HEK293 (cell line): ENCODE data around the gene NPDC1.

Experiments used
- CTCF ChIA-PET: fragments of 350-600 bp; formaldehyde crosslinking; extraction: SDS; loops from one replicate; lab custom pipeline; 2021; ENCODE audit warnings: antibody characterized with exemption; lab: Yijun Ruan, JAX
- POLR2A ChIA-PET: fragments of 300-600 bp; formaldehyde crosslinking; extraction: SDS; loops from one replicate; lab custom pipeline; 2020; ENCODE audit warnings: antibody characterized with exemption, inconsistent platforms; lab: Yijun Ruan, JAX
- H3K27ac ChIP-seq: fragments of 200-500 bp; sonication (Bioruptor generic); 2 replicates; pipeline ENCODE4 v1.5.1; 2014; ENCODE audit warnings: low read depth, low read length, control low read depth, inconsistent platforms; ENCODE audit errors: extremely low read depth
- H3K36me3 ChIP-seq, 2 experiments: fragments of 200-500 bp in 1 of 2; sonication (Bioruptor generic) in 1 of 2; 1 replicate in 1 of 2; 2 replicates in 1 of 2; pipeline ENCODE4 v1.5.1; 2014 to 2017; ENCODE audit warnings: inconsistent platforms in 2 of 2, low read length in 2 of 2; ENCODE audit not compliant: control insufficient read depth in 2 of 2, insufficient read depth in 1 of 2
- H3K4me1 ChIP-seq: fragments of 200-500 bp; sonication (Bioruptor generic); 2 replicates; pipeline ENCODE4 v1.5.1; 2014; ENCODE audit warnings: mild to moderate bottlenecking, low read length, inconsistent platforms; ENCODE audit not compliant: control insufficient read depth, insufficient read depth
- H3K4me3 ChIP-seq: 2 replicates; pipeline ENCODE4 v1.5.1; 2011; ENCODE audit warnings: low read depth, mild to moderate bottlenecking, control low read depth, low read length, moderate library complexity
- H3K9me3 ChIP-seq: fragments of 200-500 bp; sonication (Bioruptor generic); 2 replicates; pipeline ENCODE4 v1.5.1; 2014; ENCODE audit warnings: low read depth, low read length, inconsistent platforms; ENCODE audit not compliant: control insufficient read depth, insufficient read depth
- CTCF ChIP-seq: fragments of 450-650 bp; formaldehyde crosslinking; IDR thresholded peaks from 2 replicates; pipeline ENCODE4 v1.5.1; 2016; ENCODE audit warnings: missing biosample characterization, missing genetic modification characterization
- GLIS2 ChIP-seq: fragments of 450-650 bp; formaldehyde crosslinking; IDR thresholded peaks from 2 replicates; pipeline ENCODE4 v1.5.1; 2016; ENCODE audit warnings: missing biosample characterization, missing genetic modification characterization
- HIC1 ChIP-seq: fragments of 450-650 bp; formaldehyde crosslinking; IDR thresholded peaks from 2 replicates; pipeline ENCODE4 v1.5.1; 2016; ENCODE audit warnings: missing biosample characterization, missing genetic modification characterization
- HOXA7 ChIP-seq: sonication (generic); formaldehyde crosslinking; IDR thresholded peaks from 2 replicates; pipeline ENCODE4 v1.8.1; 2022; ENCODE audit warnings: missing genetic modification reagents, borderline replicate concordance
- IKZF3 ChIP-seq: fragments of 450-650 bp; IDR thresholded peaks from 2 replicates; pipeline ENCODE4 v1.5.0; 2018; ENCODE audit warnings: missing biosample characterization, mild to moderate bottlenecking, missing genetic modification characterization, moderate library complexity
- KLF1 ChIP-seq: fragments of 450-650 bp; formaldehyde crosslinking; IDR thresholded peaks from 2 replicates; pipeline ENCODE4 v1.5.1; 2016; ENCODE audit warnings: missing biosample characterization, missing genetic modification characterization
- KLF9 ChIP-seq: fragments of 450-650 bp; formaldehyde crosslinking; IDR thresholded peaks from 2 replicates; pipeline ENCODE4 v1.5.1; 2016; ENCODE audit warnings: missing biosample characterization, missing genetic modification characterization, low read depth
- MEIS1 ChIP-seq: sonication (generic); formaldehyde crosslinking; IDR thresholded peaks from 2 replicates; pipeline ENCODE4 v1.8.1; 2022; ENCODE audit warnings: missing genetic modification reagents, mild to moderate bottlenecking, borderline replicate concordance
- PRDM2 ChIP-seq: fragments of 450-650 bp; formaldehyde crosslinking; IDR thresholded peaks from 2 replicates; pipeline ENCODE4 v1.5.1; 2016; ENCODE audit warnings: missing biosample characterization, missing genetic modification characterization, borderline replicate concordance
- REPIN1 ChIP-seq: fragments of 450-650 bp; formaldehyde crosslinking; IDR thresholded peaks from 2 replicates; pipeline ENCODE4 v1.5.1; 2017; ENCODE audit warnings: missing biosample characterization, missing genetic modification characterization, low read depth
- SETDB1 ChIP-seq: IDR thresholded peaks from one replicate; pipeline ENCODE4 v1.6.1; 2017; ENCODE audit warnings: mild to moderate bottlenecking, low read length, moderate library complexity, mixed read lengths; ENCODE audit not compliant: insufficient read length
- ZBTB8A ChIP-seq: fragments of 450-650 bp; formaldehyde crosslinking; IDR thresholded peaks from 2 replicates; pipeline ENCODE4 v1.5.1; 2016; ENCODE audit warnings: missing biosample characterization, missing genetic modification characterization
- ZEB2 ChIP-seq: fragments of 450-650 bp; formaldehyde crosslinking; IDR thresholded peaks from 2 replicates; pipeline ENCODE4 v1.5.1; 2016; ENCODE audit warnings: missing biosample characterization, missing genetic modification characterization
- ZNF140 ChIP-seq: fragments of 450-650 bp; formaldehyde crosslinking; IDR thresholded peaks from 2 replicates; pipeline ENCODE4 v1.5.1; 2016; ENCODE audit warnings: missing biosample characterization, missing genetic modification characterization
- ZNF146 ChIP-seq: fragments of 450-650 bp; formaldehyde crosslinking; IDR thresholded peaks from 2 replicates; pipeline ENCODE4 v1.5.1; 2016; ENCODE audit warnings: missing biosample characterization, missing genetic modification characterization
- ZNF2 ChIP-seq: fragments of 450-650 bp; formaldehyde crosslinking; IDR thresholded peaks from 2 replicates; pipeline ENCODE4 v1.5.1; 2016; ENCODE audit warnings: missing biosample characterization, missing genetic modification characterization
- ZNF324 ChIP-seq: fragments of 450-650 bp; formaldehyde crosslinking; IDR thresholded peaks from 2 replicates; pipeline ENCODE4 v1.5.1; 2016; ENCODE audit warnings: missing biosample characterization, missing genetic modification characterization
- ZNF404 ChIP-seq: fragments of 450-650 bp; formaldehyde crosslinking; IDR thresholded peaks from 2 replicates; pipeline ENCODE4 v1.5.1; 2017; ENCODE audit warnings: missing biosample characterization, missing genetic modification characterization
- ZNF529 ChIP-seq: fragments of 450-650 bp; formaldehyde crosslinking; IDR thresholded peaks from 2 replicates; pipeline ENCODE4 v1.5.1; 2017; ENCODE audit warnings: missing genetic modification characterization, missing biosample characterization; ENCODE audit not compliant: insufficient replicate concordance
- ZNF560 ChIP-seq: fragments of 450-650 bp; formaldehyde crosslinking; IDR thresholded peaks from 2 replicates; pipeline ENCODE4 v1.5.1; 2017; ENCODE audit warnings: missing biosample characterization, missing genetic modification characterization, borderline replicate concordance
- ZNF610 ChIP-seq: fragments of 450-650 bp; formaldehyde crosslinking; IDR thresholded peaks from 2 replicates; pipeline ENCODE4 v1.5.1; 2016; ENCODE audit warnings: missing biosample characterization, missing genetic modification characterization, borderline replicate concordance
- ZNF624 ChIP-seq: fragments of 450-650 bp; formaldehyde crosslinking; IDR thresholded peaks from 2 replicates; pipeline ENCODE4 v1.5.1; 2017; ENCODE audit warnings: missing biosample characterization, missing genetic modification characterization
- ZNF626 ChIP-seq: fragments of 450-650 bp; sonication (Bioruptor Pico); formaldehyde crosslinking; IDR thresholded peaks from 2 replicates; pipeline ENCODE4 v1.5.1; 2018; ENCODE audit warnings: missing biosample characterization, missing genetic modification characterization, inconsistent platforms
- ZNF660 ChIP-seq: fragments of 450-650 bp; IDR thresholded peaks from 2 replicates; pipeline ENCODE4 v1.5.1; 2018; ENCODE audit warnings: missing biosample characterization, mild to moderate bottlenecking, missing genetic modification characterization
- ZNF837 ChIP-seq: fragments of 450-650 bp; formaldehyde crosslinking; IDR thresholded peaks from 2 replicates; pipeline ENCODE4 v1.5.1; 2016; ENCODE audit warnings: missing biosample characterization, missing genetic modification characterization
- ZSCAN5A ChIP-seq: fragments of 450-650 bp; formaldehyde crosslinking; IDR thresholded peaks from 2 replicates; pipeline ENCODE4 v1.5.1; 2016; ENCODE audit warnings: missing biosample characterization, missing genetic modification characterization
- ZXDB ChIP-seq: fragments of 450-650 bp; formaldehyde crosslinking; IDR thresholded peaks from 2 replicates; pipeline ENCODE4 v1.5.1; 2016; ENCODE audit warnings: missing biosample characterization, missing genetic modification characterization

NPDC1 gene

GRCh38 chr9:137034709-137035506 lies 11.1 kb downstream of the NPDC1 start:
- H3K9me3 ChIP-seq, result no peaks in the 10 kb centered on the region
- no peaks in the 10 kb centered on the region for H3K4me1 ChIP-seq
- ChIA-PET CTCF (interaction anchor here (0.5 to 5.3 kb wide), 65 partner anchors 9 to 517 kb away, joined by 3 to 119 read pairs (median 4); partner anchors contain the start of genes AJM1, C8G, CLIC3 and FBXW5), POLR2A (interaction anchor here (0.6 to 2.0 kb wide), 26 partner anchors 9 to 307 kb away, joined by 3 to 16 read pairs (median 4); partner anchors contain the start of genes CLIC3, NPDC1, PAXX and RNF208)
- H3K27ac ChIP-seq, result no peak overlapping the region
- H3K4me3 ChIP-seq, result no peak overlapping the region
- H3K36me3 ChIP-seq, result peaks cover 0 to 20% of the 10 kb centered on the region in 2 experiments; a peak in 1 of 3 replicates
- TF ChIP-seq ZXDB (tag by site-specific recombination), result peak; percentile 49; the same call in 1 of the 2 replicates
- no peak for TF ChIP-seq SETDB1
- no peak for TF ChIP-seq ZNF560
- no peak for TF ChIP-seq ZNF837 (tag by site-specific recombination)
- TF ChIP-seq REPIN1 (tag by site-specific recombination), result no peak
- no peak for TF ChIP-seq ZSCAN5A (tag by site-specific recombination)
- TF ChIP-seq KLF1, result peak; percentile 8
- TF ChIP-seq GLIS2 (tag by site-specific recombination), result peak; percentile 38
- no peak for TF ChIP-seq ZNF626
- no peak for TF ChIP-seq ZNF2
- no peak for TF ChIP-seq ZNF324 (tag by site-specific recombination)
- TF ChIP-seq HOXA7 (CRISPR knock-in tag), result no peak
- TF ChIP-seq MEIS1 (CRISPR knock-in tag), result no peak
- no peak for TF ChIP-seq IKZF3 (tag by site-specific recombination)
- TF ChIP-seq ZNF529 (tag by site-specific recombination), result no peak
- TF ChIP-seq CTCF (tag by site-specific recombination), result peak; percentile 93
- peak; percentile 71 for TF ChIP-seq ZEB2 (tag by site-specific recombination)
- TF ChIP-seq KLF9, result no peak
- TF ChIP-seq ZNF140, result no peak
- no peak for TF ChIP-seq ZNF624 (tag by site-specific recombination)
- peak; percentile 91 for TF ChIP-seq ZBTB8A (tag by site-specific recombination)
- TF ChIP-seq PRDM2, result no peak
- no peak for TF ChIP-seq ZNF610 (tag by site-specific recombination)
- no peak for TF ChIP-seq ZNF146 (tag by site-specific recombination)
- no peak for TF ChIP-seq ZNF404 (tag by site-specific recombination)
- TF ChIP-seq ZNF660 (tag by site-specific recombination), result no peak
- peak; percentile 94 for TF ChIP-seq HIC1 (tag by site-specific recombination)
